DND-41 (cell line): Measurements from ENCODE around the gene RAD23B.

Experiments
- EZH2 ChIP-seq: IDR thresholded peaks from 3 replicates; pipeline ENCODE4 v1.6.1; 2012; ENCODE audit warnings: borderline replicate concordance, low read depth, mild to moderate bottlenecking, moderate library complexity, low read length, inconsistent platforms; ENCODE audit not compliant: severe bottlenecking
- TF ChIP-seq, protein P1 (sequence below): IDR thresholded peaks from 2 replicates; pipeline ENCODE4 v1.5.1; 2012; ENCODE audit warnings: borderline replicate concordance, low read length, moderate library complexity, mild to moderate bottlenecking; ENCODE audit not compliant: poor library complexity, severe bottlenecking; ENCODE audit errors: extremely low read depth

DNA sequence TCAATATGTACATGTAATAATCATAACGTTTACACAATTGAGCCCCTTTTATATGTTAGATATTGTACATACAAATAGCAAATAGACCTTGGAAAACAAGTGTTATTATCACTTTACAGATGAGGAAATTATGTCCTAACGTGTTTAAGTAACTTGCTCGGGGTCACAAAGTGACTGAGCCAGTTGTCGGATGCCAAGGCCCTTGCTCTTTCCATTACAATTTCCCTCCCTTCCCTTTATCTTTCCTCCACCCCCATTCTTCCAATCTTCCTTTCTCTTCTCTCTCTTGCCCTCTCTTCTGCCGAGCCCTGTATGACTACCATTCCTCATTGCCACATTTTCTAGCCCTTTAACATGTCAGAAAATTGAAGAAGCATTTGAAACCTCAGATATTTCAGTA lies 34.4 kb upstream of the RAD23B start:
- TF ChIP-seq, protein P1, sequence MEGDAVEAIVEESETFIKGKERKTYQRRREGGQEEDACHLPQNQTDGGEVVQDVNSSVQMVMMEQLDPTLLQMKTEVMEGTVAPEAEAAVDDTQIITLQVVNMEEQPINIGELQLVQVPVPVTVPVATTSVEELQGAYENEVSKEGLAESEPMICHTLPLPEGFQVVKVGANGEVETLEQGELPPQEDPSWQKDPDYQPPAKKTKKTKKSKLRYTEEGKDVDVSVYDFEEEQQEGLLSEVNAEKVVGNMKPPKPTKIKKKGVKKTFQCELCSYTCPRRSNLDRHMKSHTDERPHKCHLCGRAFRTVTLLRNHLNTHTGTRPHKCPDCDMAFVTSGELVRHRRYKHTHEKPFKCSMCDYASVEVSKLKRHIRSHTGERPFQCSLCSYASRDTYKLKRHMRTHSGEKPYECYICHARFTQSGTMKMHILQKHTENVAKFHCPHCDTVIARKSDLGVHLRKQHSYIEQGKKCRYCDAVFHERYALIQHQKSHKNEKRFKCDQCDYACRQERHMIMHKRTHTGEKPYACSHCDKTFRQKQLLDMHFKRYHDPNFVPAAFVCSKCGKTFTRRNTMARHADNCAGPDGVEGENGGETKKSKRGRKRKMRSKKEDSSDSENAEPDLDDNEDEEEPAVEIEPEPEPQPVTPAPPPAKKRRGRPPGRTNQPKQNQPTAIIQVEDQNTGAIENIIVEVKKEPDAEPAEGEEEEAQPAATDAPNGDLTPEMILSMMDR = no peak
- TF ChIP-seq EZH2 = no peak
